ENCODE measurements around the gene ANO1.

DNA sequence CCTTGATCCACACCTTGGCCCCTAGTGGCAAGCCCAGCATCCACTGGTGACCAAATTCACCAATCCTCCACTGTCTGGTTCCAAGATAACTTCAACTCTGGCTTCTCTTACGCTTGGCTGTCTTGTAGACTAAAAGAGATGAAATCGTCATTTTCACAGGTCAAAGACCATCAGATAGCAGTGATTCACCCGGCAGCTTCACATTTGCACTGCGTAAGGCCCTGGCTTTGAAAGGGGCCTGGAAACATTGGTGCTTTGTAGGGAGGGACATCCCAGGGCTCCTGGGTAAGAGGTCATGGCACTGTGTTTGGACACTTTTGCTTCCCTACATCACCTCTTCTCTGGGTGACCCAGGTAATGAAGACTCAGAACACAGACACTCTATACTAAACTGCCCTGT lies 94.9 kb downstream of the ANO1 start:
- TF ChIP-seq, protein P1, sequence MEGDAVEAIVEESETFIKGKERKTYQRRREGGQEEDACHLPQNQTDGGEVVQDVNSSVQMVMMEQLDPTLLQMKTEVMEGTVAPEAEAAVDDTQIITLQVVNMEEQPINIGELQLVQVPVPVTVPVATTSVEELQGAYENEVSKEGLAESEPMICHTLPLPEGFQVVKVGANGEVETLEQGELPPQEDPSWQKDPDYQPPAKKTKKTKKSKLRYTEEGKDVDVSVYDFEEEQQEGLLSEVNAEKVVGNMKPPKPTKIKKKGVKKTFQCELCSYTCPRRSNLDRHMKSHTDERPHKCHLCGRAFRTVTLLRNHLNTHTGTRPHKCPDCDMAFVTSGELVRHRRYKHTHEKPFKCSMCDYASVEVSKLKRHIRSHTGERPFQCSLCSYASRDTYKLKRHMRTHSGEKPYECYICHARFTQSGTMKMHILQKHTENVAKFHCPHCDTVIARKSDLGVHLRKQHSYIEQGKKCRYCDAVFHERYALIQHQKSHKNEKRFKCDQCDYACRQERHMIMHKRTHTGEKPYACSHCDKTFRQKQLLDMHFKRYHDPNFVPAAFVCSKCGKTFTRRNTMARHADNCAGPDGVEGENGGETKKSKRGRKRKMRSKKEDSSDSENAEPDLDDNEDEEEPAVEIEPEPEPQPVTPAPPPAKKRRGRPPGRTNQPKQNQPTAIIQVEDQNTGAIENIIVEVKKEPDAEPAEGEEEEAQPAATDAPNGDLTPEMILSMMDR (IDR thresholded peaks at IDR 0.05) = no peak
- TF ChIP-seq POLR2A (IDR thresholded peaks at IDR 0.05) (no peak), POLR2AphosphoS5 (IDR thresholded peaks at IDR 0.05) (no peak)
